Myocyte (in vitro differentiated cells): ENCODE results near the gene HTATIP2. TPM values are rescaled to one million over a fixed set of nuclear protein-coding genes. Genes with fewer than 3 reads are reported as not detected.
"Not testable (repeated sequence)": the region's sequence is repeated elsewhere in the genome, so short reads cannot be mapped to it uniquely, and the experiment has no call there.

Experiments
- DNase-seq: peaks from one replicate; pipeline ENCODE4 v3.0.0-alpha.2; 2012; ENCODE audit warnings: low read depth
- total RNA-seq: library from RNA; depleted of rRNA; stranded (reverse); fragments of >200 nt; gene quantifications from 2 replicates; pipeline ENCODE4 v1.2.3, GENCODE V29; 2014

Gene HTATIP2
- total RNA-seq, 1 donor from 2014 or later, result 33.9 TPM

- peak; percentile 52 for DNase-seq
Observed at GRCh38 chr11:20369826-20370225, 6.3 kb downstream of the HTATIP2 start.

- DNase-seq, result no peak
Observed at GRCh38 chr11:20372081-20372626, 8.6 kb downstream of the HTATIP2 start.

DNA sequence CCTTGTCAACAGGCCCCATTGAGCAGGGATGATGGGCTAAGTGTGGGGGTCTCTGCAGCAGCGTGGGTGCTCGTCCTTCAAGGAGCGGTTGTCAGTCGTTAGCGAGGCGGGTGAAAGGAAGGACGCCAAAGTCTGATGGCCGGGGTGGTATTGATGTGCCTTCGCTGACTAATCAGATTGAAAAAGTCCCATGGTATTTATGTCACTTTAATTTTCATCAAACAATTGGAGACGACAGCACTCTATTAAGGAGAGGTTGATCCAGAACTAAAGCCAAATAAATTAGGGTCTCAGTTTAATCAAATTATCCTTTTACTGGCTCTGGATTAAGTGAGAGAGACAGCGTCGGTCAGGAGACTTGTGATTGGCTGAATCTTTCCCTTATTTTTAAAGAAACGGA, 9.6 kb downstream of the HTATIP2 start:
- no peak for DNase-seq

DNA sequence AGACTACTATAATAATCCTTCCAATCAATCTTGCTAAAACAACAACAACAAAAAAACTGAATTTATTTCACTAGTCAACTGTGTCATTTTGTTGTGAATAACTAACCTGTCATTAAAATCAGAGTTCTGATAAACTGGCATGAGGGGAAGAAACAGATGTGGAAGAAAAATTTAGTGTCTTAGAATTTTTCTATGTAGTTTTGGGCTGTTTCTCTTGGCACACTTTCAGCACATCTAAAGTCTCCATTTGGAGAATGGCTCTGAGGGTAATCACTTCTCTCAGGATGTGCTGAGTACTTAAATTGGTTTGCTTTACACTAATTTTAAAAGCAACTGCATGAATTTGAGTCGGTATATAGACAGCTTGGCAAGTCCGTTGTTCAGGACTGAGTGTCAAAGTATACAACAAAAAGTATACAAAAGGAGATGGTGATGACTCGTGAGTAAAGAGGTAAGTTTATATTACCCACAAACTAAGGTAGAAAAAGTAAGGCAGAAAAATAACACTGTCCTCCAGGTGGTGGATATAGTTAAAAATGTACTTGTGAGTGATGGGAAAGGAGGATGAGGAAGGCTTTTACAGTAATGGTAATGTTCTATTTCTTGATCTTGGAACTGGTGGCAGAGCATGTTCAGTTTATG, 10.2 kb downstream of the HTATIP2 start:
- no peak for DNase-seq

DNA sequence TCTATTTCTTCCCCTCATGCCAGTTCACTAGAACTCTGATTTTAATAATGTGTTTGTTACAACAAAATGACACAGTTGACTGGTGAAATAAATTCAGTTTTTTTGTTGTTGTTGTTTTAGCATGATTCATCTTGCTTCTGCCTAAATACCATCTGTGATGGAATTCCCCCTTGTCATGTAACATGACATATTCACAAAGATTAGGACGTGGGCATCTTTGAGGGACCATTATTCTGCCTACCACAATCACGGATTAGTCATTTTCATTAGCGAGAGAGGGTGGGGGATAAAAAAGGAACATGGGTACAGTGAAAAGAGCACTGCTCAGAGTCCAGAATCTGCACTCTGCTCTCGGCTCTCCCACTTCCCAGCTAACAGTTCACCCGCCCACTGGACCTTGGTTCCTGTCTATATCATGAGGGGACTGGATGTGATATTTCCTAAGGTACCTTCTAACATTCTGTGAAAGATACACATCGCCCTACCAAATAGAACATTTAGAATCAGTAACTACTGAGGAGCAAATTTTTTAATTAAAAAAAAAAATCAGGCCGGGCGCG, 11.3 kb downstream of the HTATIP2 start:
- no peak for DNase-seq

- no peak for DNase-seq
Observed at GRCh38 chr11:20376162-20376730, 12.7 kb downstream of the HTATIP2 start.

DNA sequence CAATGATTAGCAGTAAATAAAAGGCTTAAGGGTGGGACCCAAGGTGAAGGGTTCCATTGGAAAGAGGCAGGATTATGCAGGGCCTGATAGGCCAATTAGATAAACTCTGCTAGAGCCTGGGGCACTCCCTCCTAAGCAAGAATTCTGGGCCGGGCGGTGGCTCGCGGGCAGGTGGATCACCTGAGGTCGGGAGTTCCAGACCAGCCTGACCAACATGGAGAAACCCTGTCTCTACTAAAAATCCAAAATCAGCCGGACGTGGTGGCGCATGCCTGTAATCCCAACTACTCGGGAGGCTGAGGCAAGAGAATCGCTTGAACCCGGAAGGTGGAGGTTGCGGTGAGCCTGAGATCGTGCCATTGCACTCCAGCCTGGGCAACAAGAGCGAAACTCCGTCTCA, 22.5 kb downstream of the HTATIP2 start:
- not testable (repeated sequence) for DNase-seq

GRCh38 chr11:20387261-20388095, 24.0 kb downstream of the HTATIP2 start, which contains the start of gene PRMT3:
TSS of gene PRMT3 (plus strand) at chr11:20387716. CDS start at chr11:20387747, 31 bp downstream.
- peak; percentile 95 for DNase-seq

DNA sequence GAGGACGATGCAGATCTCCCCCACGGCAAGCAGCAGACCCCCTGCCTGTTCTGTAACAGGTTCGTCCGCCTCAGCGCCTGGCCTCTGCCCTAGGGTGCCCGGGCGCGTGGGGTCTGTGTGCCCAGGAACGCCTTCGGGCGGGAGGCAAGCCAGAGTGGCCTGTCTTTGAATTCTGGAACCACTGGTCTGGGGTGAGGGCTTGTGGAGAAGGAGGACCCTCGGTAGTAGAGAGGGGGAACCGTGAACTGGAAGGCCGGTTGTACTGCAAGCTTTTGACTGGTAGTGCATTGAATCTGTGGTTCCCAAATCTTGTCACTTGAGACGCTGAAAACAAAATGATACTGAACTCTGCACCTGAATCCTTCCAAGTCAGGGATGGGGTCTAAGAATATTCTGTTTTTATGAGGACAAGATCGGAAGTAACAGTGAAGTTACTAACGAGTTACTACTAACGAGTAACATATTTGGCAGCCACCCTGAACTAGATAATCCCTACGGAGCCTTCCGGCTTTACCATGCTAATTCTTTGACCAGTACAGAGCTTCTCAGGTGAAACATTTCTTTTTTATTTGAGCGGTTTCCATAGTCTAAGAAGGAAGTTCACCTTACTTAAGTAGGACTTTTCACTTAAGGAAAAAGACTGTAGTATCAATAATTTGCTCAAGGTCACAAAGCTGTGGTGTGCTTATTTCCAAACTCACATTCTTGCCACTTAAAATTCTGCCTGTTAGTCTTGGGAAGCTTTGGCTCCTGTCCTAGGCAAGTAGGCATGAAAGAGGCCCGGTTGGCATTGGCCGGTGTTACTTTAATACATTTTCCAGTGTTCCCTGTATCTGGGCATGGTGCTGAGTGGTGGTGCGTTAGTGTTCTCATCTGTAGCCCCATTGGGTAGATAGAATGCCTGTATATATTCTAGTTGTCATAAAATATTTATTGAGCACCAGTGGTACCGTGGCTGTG, 24.9 kb downstream of the HTATIP2 start:
- no peak for DNase-seq

- DNase-seq, result peak; percentile 34
Observed at GRCh38 chr11:20397281-20397680, 33.8 kb downstream of the HTATIP2 start.

- DNase-seq, result no peak
Observed at GRCh38 chr11:20399498-20399897, 36.0 kb downstream of the HTATIP2 start.

- no peak for DNase-seq
Observed at GRCh38 chr11:20403059-20403458, 39.5 kb downstream of the HTATIP2 start.

DNA sequence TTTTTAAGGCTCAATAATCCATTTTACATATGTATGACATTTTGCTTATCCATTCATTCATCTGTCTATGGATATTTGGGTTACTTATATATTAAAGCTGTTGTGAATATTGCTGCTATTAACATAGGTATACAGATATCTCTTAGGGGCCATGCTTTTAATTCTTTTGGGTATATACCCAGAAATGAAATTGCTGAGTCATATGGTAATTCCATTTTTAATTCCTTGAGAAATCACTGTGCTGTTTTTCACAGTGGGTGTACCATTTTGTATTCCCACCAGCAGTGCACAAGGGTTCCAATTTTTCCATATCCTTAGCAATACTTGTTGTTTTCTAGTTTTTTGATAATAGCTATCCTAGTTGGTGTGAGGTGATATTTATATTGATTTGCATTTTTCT, 43.0 kb downstream of the HTATIP2 start:
- no peak for DNase-seq

- no peak for DNase-seq
Observed at GRCh38 chr11:20407344-20407743, 43.8 kb downstream of the HTATIP2 start.

GRCh38 chr11:20415432-20415831, 51.9 kb downstream of the HTATIP2 start:
- DNase-seq, result no peak

GRCh38 chr11:20417771-20418170, 54.3 kb downstream of the HTATIP2 start:
- DNase-seq, result no peak

GRCh38 chr11:20421946-20422345, 58.4 kb downstream of the HTATIP2 start:
- DNase-seq, result no peak

GRCh38 chr11:20429216-20429615, 65.7 kb downstream of the HTATIP2 start:
- DNase-seq, result no peak
